SK-N-MC (cell line): ENCODE data around the gene PRKN.

Source experiments
- EZH2 ChIP-seq: fragments of 200-600 bp; sonication (generic); IDR thresholded peaks from one replicate; pipeline ENCODE4 v1.6.1; 2017; ENCODE audit warnings: antibody characterized with exemption
- FOXP2 ChIP-seq: optimal IDR thresholded peaks from 2 replicates; pipeline ENCODE3; 2011; ENCODE audit warnings: mild to moderate bottlenecking, moderate library complexity; ENCODE audit not compliant: insufficient read depth; ENCODE audit errors: extremely low read length, control extremely low read depth
- POLR2AphosphoS5 ChIP-seq: IDR thresholded peaks from 2 replicates; pipeline ENCODE4 v1.6.1; 2012; ENCODE audit warnings: mild to moderate bottlenecking, low read depth, low read length, borderline replicate concordance

- TF ChIP-seq EZH2, result no peak
- no peak for TF ChIP-seq POLR2AphosphoS5
- no peak for TF ChIP-seq FOXP2
Measured at GRCh38 chr6:162203287-162203686, 524.3 kb downstream of the PRKN start.
